Aorta (tissue), 5 donors: Measurements from ENCODE around the gene HBB. TPM values are rescaled to one million over a fixed set of nuclear protein-coding genes. Genes with fewer than 3 reads are reported as not detected.

ENCODE experiments used
- ATAC-seq: fragments of 200-7000 bp; cut with Tn5 transposase; one replicate; pipeline ENCODE4 v1.9.1; 2022; ENCODE audit warnings: moderate library complexity; ENCODE audit not compliant: low FRiP score
- DNase-seq, 2 donors: peaks; one replicate each; pipeline ENCODE4 v3.0.0-alpha.2; 2020
- H3K27ac ChIP-seq, 2 donors: one replicate each; pipeline ENCODE4 v1.5.1; 2013; ENCODE audit warnings: low read length in 2 of 2, mild to moderate bottlenecking in 2 of 2, moderate library complexity in 2 of 2, control low read depth in 1 of 2, inconsistent platforms in 1 of 2, low read depth in 1 of 2
- H3K27me3 ChIP-seq, 2 donors: one replicate each; pipeline ENCODE4 v1.6.1; 2013; ENCODE audit warnings: control low read depth in 1 of 2, low read length in 1 of 2, mild to moderate bottlenecking in 1 of 2, moderate library complexity in 1 of 2; ENCODE audit not compliant: insufficient read depth in 2 of 2, control insufficient read depth in 1 of 2
- H3K36me3 ChIP-seq, 2 donors: one replicate each; pipeline ENCODE4 v1.6.1; 2013; ENCODE audit warnings: control low read depth in 1 of 2, low read length in 1 of 2, mild to moderate bottlenecking in 1 of 2; ENCODE audit not compliant: insufficient read depth in 2 of 2, control insufficient read depth in 1 of 2
- H3K4me1 ChIP-seq, 2 donors: one replicate each; pipeline ENCODE4 v1.6.1; 2013; ENCODE audit warnings: low read length in 2 of 2, control low read depth in 1 of 2, mild to moderate bottlenecking in 1 of 2, moderate library complexity in 1 of 2; ENCODE audit not compliant: insufficient read depth in 2 of 2, control insufficient read depth in 1 of 2
- H3K4me3 ChIP-seq, 2 donors: one replicate each; pipeline ENCODE4 v1.5.1; 2013; ENCODE audit warnings: low read length in 2 of 2, control low read depth in 1 of 2, mild to moderate bottlenecking in 1 of 2
- H3K9me3 ChIP-seq: one replicate; pipeline ENCODE4 v1.6.1; 2013; ENCODE audit warnings: mild to moderate bottlenecking, low read length; ENCODE audit not compliant: control insufficient read depth
- WGBS, 2 donors: extraction: QIAGEN DNeasy Blood & Tissue Kit; methylation state at CpG; one replicate each; pipeline ENCODE4 v1.1.7; 2013; 5-methylcytosine and 5-hydroxymethylcytosine counted together
- intact Hi-C, 2 donors: fragments of 100-400 bp; cut with DNase I; formaldehyde crosslinking; loops; one replicate each; pipeline versions ENCODE4 v1.14.2 to v1.15.0; 2022
- polyA plus RNA-seq, 2 donors: library from polyadenylated mRNA; stranded (reverse); fragments of 200-250 nt; gene quantifications; one replicate each; pipeline ENCODE4 v1.2.3, GENCODE V29; 2013
- total RNA-seq, 2 donors: library from RNA; stranded (reverse); fragmentation: NEBNext Ultra II Directional; extraction: Animal tissue kit (Norgen Biotek cat#: 25700); gene quantifications; one replicate each; pipeline ENCODE4 v1.2.1, GENCODE V29; 2021
- donor health status: healthy with polysubstance abuse.
- donor health status: Bipolar disorder and iron deficiency.
- donor health status: DM: no; HTN: no; CAD: no.
- donor health status: DM: no; HTN: no; CAD: no.
- donor health status: DM: yes; HTN: yes; CAD: no.

The HBB gene
- total and polyA plus RNA-seq, 4 donors = 12.6 to 2,087 (median 338) TPM

- Histone ChIP-seq H3K4me1 (no peaks in the 10 kb centered on the region), H3K36me3 (no peaks in the 10 kb centered on the region), H3K9me3 (no peaks in the 10 kb centered on the region), H3K4me3 (no peak overlapping the region), H3K27me3 (no peaks in the 10 kb centered on the region), H3K27ac (no peak overlapping the region)
- DNase-seq (no peak), ATAC-seq (no peak)
- 74 to 78% methylated on average over 1 of the region's 1 CpG for WGBS, 2 donors
- intact Hi-C loops = no loop called here
These were observed 6.4 kb upstream of the HBB start for GRCh38 chr11:5233307-5233706.

GRCh38 chr11:5232821-5233220 lies 6.0 kb upstream of the HBB start:
- WGBS, 2 donors = 90 to 96% methylated on average over 2 of the region's 2 CpGs
- H3K9me3 ChIP-seq = no peaks in the 10 kb centered on the region
- DNase-seq (no peak), ATAC-seq (no peak)
- H3K27me3 ChIP-seq = no peaks in the 10 kb centered on the region
- no peaks in the 10 kb centered on the region for H3K36me3 ChIP-seq
- no peak overlapping the region for H3K4me3 ChIP-seq
- no peaks in the 10 kb centered on the region for H3K4me1 ChIP-seq
- H3K27ac ChIP-seq = no peak overlapping the region
- intact Hi-C loops = no loop called here

DNA sequence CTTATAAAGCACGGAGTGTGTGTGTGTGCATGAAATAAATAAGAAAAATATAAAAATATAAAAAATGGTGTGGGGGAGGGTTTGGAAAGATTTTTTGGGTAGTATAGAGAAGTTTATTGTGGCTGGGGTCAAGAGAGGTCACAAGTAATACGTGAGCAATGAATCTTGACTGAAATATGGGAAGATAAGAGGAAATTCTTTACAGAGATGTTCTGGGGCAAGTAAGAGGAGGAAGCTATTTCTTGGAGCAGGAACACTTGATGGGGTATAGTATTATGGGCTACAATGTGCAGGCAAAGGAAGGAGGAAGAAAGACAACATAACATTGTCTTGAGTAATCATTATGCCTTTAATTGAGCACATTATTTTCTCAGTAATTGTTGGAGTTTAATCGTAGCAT lies 5.3 kb upstream of the HBB start:
- DNase-seq (no peak), ATAC-seq (no peak)
- H3K4me3 ChIP-seq = no peak overlapping the region
- no peaks in the 10 kb centered on the region for H3K9me3 ChIP-seq
- H3K27ac ChIP-seq = no peak overlapping the region
- H3K27me3 ChIP-seq = no peaks in the 10 kb centered on the region
- no peaks in the 10 kb centered on the region for H3K36me3 ChIP-seq
- intact Hi-C loops = no loop called here
- 57 to 63% methylated on average over 3 of the region's 3 CpGs for WGBS, 2 donors
- H3K4me1 ChIP-seq = no peaks in the 10 kb centered on the region

DNA sequence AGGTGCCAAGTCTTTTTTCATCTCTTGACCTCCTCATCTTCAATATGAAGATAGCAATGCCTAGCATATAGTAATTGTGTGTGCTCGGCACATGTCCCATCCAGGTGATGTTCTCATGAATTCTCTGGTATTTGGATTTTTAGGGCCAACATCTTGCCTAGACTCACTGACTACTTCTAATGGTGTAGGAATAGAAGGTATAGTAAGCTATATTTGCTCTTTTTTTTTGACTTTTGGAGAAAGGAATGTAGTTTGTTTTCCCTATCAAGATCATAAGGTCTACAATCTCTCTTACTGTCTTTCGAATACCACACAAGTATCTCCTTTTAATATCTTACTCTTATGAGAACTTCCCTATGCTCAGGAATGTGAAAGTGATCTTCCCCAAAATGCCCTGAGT lies 4.2 kb upstream of the HBB start:
- intact Hi-C loops = no loop called here

DNA sequence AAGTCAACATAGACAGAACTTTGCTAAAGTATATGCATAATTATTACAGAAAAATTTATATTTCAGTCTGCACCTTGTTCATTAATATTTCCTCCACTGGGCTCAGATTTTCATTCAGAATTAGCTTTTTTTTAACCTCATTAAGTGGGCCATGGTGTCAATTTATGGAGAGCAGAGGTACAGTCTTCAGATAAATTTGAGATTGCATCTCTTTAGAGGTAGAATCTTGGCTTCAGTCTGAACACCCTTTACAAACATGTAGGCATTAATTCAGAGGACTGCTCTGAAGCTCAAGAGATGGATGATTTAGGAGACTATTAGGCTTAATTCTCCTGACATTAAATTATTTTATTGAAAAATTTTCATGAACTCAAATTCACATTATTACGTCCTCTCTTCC lies 3.4 kb upstream of the HBB start:
- intact Hi-C loops = no loop called here
- no peak for ATAC-seq
- Histone ChIP-seq H3K9me3 (no peaks in the 10 kb centered on the region), H3K4me3 (no peak overlapping the region), H3K4me1 (no peaks in the 10 kb centered on the region), H3K27ac (no peak overlapping the region), H3K27me3 (no peaks in the 10 kb centered on the region), H3K36me3 (no peaks in the 10 kb centered on the region)
- WGBS, 2 donors = 72 to 85% methylated on average over 1 of the region's 1 CpG
- DNase-seq = no peak

More for the DNA sequence above, 4.2 kb upstream of the HBB start:
- DNase-seq (no peak), ATAC-seq (no peak)
- Histone ChIP-seq H3K27me3 (no peaks in the 10 kb centered on the region), H3K9me3 (no peaks in the 10 kb centered on the region), H3K4me3 (no peak overlapping the region), H3K27ac (no peak overlapping the region), H3K36me3 (no peaks in the 10 kb centered on the region), H3K4me1 (no peaks in the 10 kb centered on the region)
- 81 to 86% methylated on average over 2 of the region's 2 CpGs for WGBS, 2 donors

DNA sequence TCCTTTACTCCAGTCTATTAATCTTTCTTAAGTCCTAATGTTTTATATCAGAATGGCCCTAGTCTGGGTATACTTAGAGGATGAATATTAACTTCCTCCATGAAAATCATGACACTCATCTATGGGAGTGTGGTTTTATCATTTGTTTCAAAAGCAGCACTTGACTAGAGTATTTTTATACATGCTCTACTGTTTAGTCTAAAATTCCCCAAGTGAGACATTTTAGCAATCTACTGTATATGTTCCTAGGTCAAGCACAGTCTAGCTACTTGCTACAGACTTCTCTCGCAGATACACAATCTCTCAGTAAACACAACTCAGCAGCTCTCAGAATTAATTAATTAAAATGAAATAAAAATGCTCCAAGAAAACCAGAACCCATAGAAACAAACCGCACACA lies 2.9 kb upstream of the HBB start:
- ATAC-seq = no peak
- no peak for DNase-seq
- H3K9me3 ChIP-seq = no peaks in the 10 kb centered on the region
- intact Hi-C loops = no loop called here
- no peak overlapping the region for H3K27ac ChIP-seq
- no peaks in the 10 kb centered on the region for H3K36me3 ChIP-seq
- WGBS, 2 donors = 77 to 79% methylated on average over 2 of the region's 2 CpGs
- no peaks in the 10 kb centered on the region for H3K4me1 ChIP-seq
- H3K27me3 ChIP-seq = no peaks in the 10 kb centered on the region
- no peak overlapping the region for H3K4me3 ChIP-seq

DNA sequence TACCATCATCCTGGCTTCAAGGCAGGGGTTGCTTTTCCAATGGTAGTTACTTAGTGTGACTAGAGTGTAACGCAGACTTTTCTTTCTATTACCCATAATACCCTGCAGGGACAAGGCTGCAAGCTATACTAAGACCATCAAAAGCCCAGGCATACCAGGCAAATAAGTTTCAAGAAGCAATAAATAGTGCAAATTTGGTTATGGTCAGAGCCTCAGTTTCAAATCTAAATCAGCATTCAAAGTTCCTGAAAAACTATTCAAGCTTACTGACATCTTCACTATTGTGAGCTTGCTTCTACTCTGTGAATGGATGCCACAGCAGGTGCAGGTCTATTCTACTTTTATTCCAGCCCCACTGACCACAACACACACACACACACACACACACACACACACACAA lies 2.5 kb upstream of the HBB start:
- ATAC-seq = no peak
- no peak for DNase-seq
- H3K36me3 ChIP-seq = no peaks in the 10 kb centered on the region
- 73 to 80% methylated on average over 1 of the region's 1 CpG for WGBS, 2 donors
- no peaks in the 10 kb centered on the region for H3K9me3 ChIP-seq
- intact Hi-C loops = no loop called here
- no peaks in the 10 kb centered on the region for H3K4me1 ChIP-seq
- no peak overlapping the region for H3K27ac ChIP-seq
- no peak overlapping the region for H3K4me3 ChIP-seq
- no peaks in the 10 kb centered on the region for H3K27me3 ChIP-seq

- ATAC-seq (no peak), DNase-seq (no peak)
- Histone ChIP-seq H3K36me3 (no peaks in the 10 kb centered on the region), H3K27me3 (no peaks in the 10 kb centered on the region), H3K27ac (no peak overlapping the region), H3K9me3 (no peaks in the 10 kb centered on the region), H3K4me1 (no peaks in the 10 kb centered on the region), H3K4me3 (no peak overlapping the region)
- intact Hi-C loops = no loop called here
- WGBS, 2 donors = 58 to 59% methylated on average over 5 of the region's 5 CpGs
These were observed 1.3 kb upstream of the HBB start for GRCh38 chr11:5228124-5228523.

- no peak for ATAC-seq
- DNase-seq = no peak
- intact Hi-C loops = no loop called here
These were observed 810 bp upstream of the HBB start for GRCh38 chr11:5227681-5228080.

More at GRCh38 chr11:5227681-5228080, 810 bp upstream of the HBB start:
- no peak overlapping the region for H3K27ac ChIP-seq
- 40 to 43% methylated on average over 1 of the region's 1 CpG for WGBS, 2 donors
- H3K4me3 ChIP-seq = no peak overlapping the region
- H3K4me1 ChIP-seq = no peaks in the 10 kb centered on the region
- H3K36me3 ChIP-seq = no peaks in the 10 kb centered on the region
- no peaks in the 10 kb centered on the region for H3K27me3 ChIP-seq
- no peaks in the 10 kb centered on the region for H3K9me3 ChIP-seq
